ENCODE measurements around the gene SCCPDH. TPM values are rescaled to one million over a fixed set of nuclear protein-coding genes. Genes with fewer than 3 reads are reported as not detected.
"Not testable (repeated sequence)": the region's sequence is repeated elsewhere in the genome, so short reads cannot be mapped to it uniquely, and the experiment has no call there.

The SCCPDH gene
- total RNA-seq, 1 donor from 2014 or later, result 79.0 TPM

DNA sequence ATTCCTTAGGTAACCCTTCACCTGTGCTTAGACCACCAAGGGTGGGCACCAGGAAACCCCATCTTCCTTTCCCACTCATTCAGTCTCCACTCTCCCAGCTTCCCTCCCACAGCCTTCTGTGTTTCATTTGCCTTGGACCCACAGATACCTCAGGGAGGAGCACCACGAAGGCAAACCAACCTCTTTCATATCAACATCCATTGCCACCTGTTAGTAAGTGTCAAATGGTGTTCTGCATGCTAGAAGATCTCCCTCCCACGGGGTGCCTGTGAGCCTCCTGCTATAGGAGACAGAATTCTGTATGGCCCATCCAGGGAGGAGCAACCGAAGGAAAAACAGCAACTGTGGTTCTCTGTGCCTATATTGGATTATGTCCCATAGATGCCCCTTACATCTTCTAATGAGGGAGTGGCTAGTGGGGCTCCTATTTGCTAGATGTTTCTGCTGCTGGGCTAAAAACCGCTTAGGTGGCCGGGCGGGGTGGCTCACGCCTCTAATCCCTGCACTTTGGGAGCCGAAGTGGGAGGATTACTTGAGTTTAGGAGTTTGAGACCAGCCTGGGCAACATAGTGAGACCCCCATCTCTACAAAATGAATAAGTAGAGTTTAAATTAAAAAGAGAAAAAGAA lies 25.6 kb upstream of the SCCPDH start:
- no peak for ATAC-seq
- intact Hi-C loops (cut with DNase I), result loop anchor here (10.0 kb wide), 1 partner anchor 194 kb away; the partner anchor contains the start of gene SMYD3

GRCh38 chr1:246699095-246699735 lies 25.0 kb upstream of the SCCPDH start:
- ATAC-seq (peak; percentile 92), DNase-seq (ENCODE audit: low spot score) (peak; percentile 92)
- intact Hi-C loops (cut with DNase I), result loop anchor here (10.0 kb wide), 1 partner anchor 194 kb away; the partner anchor contains the start of gene SMYD3

More for the DNA sequence above, 25.6 kb upstream of the SCCPDH start:
- DNase-seq (ENCODE audit: low spot score), result no peak

- no peak for ATAC-seq
- DNase-seq (ENCODE audit: low spot score), result no peak
- intact Hi-C loops (cut with DNase I), result no loop called here
These were observed 20.6 kb upstream of the SCCPDH start for GRCh38 chr1:246703581-246703980.

DNA sequence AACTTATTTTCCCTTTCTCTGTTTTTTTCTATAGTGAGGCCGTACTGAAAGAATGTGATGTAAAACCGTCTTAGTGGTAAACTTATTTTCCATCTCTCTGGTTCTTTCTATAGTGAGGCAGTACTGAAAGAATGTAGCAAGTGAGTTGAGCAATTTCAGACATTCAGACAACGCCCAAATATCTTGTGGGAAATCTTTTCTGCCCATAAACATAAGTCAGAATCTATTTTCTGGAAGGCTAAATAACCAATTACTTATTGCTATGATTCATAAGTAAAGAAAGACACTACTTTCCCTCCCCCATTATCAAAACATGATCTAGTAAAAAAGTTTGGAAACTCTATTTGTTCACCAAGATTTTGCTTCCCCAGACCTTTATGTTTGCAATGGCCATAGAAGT lies 18.8 kb upstream of the SCCPDH start:
- DNase-seq (ENCODE audit: low spot score) (no peak), ATAC-seq (no peak)
- intact Hi-C loops (cut with DNase I), result no loop called here

GRCh38 chr1:246708166-246708565 lies 16.0 kb upstream of the SCCPDH start:
- intact Hi-C loops (cut with DNase I), result no loop called here
- DNase-seq (ENCODE audit: low spot score), result no peak

GRCh38 chr1:246709196-246709595 lies 15.0 kb upstream of the SCCPDH start:
- ATAC-seq, result no peak
- no peak for DNase-seq (ENCODE audit: low spot score)
- intact Hi-C loops (cut with DNase I), result no loop called here

More at GRCh38 chr1:246708166-246708565, 16.0 kb upstream of the SCCPDH start:
- ATAC-seq, result no peak

- no peak for ATAC-seq
- no peak for DNase-seq (ENCODE audit: low spot score)
- intact Hi-C loops (cut with DNase I), result no loop called here
These were observed 14.4 kb upstream of the SCCPDH start for GRCh38 chr1:246709835-246710234.

GRCh38 chr1:246711548-246712003 lies 12.6 kb upstream of the SCCPDH start:
- ATAC-seq (no peak), DNase-seq (ENCODE audit: low spot score) (no peak)
- intact Hi-C loops (cut with DNase I), result no loop called here

GRCh38 chr1:246712428-246712827 lies 11.8 kb upstream of the SCCPDH start:
- intact Hi-C loops (cut with DNase I); DNase-seq (ENCODE audit: low spot score); ATAC-seq: not testable (repeated sequence)

- DNase-seq (ENCODE audit: low spot score); ATAC-seq; intact Hi-C loops (cut with DNase I): not testable (repeated sequence)
These were observed 4.8 kb upstream of the SCCPDH start for GRCh38 chr1:246719361-246719760.

DNA sequence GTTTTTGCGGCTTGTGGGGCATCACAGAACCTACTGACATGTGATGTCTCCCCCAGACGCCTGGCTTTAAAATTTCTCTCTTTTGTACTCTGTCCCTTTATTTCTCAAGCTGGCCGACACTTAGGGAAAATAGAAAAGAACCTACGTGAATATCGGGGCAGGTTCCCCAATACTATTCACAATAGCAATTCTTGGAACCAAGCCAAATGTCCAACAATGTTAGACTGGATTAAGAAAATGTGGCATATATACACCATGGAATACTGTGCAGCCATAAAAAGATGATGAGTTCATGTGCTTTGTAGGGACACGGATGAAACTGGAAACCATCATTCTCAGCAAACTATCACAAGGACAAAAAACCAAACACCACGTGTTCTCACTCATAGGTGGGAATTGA lies 3.4 kb upstream of the SCCPDH start:
- intact Hi-C loops (cut with DNase I); ATAC-seq; DNase-seq (ENCODE audit: low spot score): not testable (repeated sequence)

DNA sequence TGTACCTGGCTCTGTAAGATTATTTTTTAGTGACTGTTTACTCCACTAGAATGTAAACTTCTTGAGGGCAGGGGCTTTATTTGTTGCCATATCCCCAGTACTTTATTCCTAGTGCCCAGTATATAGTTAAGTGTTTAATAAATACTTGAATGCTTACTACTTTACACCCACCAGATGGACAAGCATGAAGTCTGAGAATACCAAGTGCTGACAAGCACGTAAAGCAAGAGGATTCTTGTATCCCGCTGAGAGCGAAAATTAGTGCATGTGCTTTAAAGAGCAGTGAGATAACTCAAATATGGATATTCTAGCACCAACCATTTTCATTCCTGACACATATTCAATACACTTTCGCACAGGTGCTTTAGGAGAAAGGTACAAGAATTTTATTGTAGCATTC lies 1.5 kb upstream of the SCCPDH start:
- intact Hi-C loops (cut with DNase I), result no loop called here
- ATAC-seq (no peak), DNase-seq (ENCODE audit: low spot score) (no peak)

DNA sequence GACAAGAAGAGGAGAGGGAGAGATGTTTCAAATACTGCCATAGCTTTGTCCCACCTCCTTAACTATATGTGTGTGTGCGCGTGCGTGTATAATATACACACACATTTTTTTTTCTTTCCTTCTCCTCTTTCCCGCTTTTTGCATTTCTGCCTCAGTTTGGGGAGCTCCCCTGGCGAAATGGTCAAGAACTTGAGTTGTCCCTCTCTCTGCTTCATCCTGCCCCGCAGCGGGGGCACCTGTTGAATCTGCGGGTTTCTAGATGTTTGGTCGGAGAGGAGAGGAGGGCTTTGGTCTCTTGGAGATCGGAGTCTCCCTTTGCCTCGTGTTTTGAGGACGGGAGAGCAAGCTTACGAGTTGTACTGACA lies 504 bp downstream of the SCCPDH start:
- intact Hi-C loops (cut with DNase I), result no loop called here
- no peak for DNase-seq (ENCODE audit: low spot score)
- peak; percentile 4 for ATAC-seq

GRCh38 chr1:246725191-246725590 lies 982 bp downstream of the SCCPDH start:
- ATAC-seq (no peak), DNase-seq (ENCODE audit: low spot score) (no peak)
- intact Hi-C loops (cut with DNase I), result no loop called here

GRCh38 chr1:246726255-246726679 lies 2.1 kb downstream of the SCCPDH start:
- peak; percentile 58 for ATAC-seq
- intact Hi-C loops (cut with DNase I), result no loop called here

DNA sequence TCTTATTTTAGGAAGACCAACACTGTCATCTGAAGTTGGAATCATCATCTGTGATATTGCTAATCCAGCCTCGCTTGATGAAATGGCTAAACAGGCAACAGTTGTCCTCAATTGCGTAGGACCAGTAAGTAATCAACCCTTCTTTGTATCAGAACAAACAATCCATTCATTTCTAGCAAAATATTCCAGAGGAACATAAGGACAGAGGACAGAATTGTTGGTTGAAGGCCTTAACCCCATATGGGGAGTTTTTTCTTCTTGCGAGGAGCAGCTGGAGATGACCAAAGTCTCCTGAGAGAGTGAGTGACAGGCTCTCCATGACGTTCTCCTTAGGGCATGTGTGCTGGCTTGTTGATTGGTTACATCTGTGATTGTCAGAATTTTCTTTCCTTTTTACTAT lies 2.7 kb downstream of the SCCPDH start:
- intact Hi-C loops (cut with DNase I), result no loop called here
- ATAC-seq (peak; percentile 91), DNase-seq (ENCODE audit: low spot score) (no peak)

More at GRCh38 chr1:246726255-246726679, 2.1 kb downstream of the SCCPDH start:
- DNase-seq (ENCODE audit: low spot score), result no peak

DNA sequence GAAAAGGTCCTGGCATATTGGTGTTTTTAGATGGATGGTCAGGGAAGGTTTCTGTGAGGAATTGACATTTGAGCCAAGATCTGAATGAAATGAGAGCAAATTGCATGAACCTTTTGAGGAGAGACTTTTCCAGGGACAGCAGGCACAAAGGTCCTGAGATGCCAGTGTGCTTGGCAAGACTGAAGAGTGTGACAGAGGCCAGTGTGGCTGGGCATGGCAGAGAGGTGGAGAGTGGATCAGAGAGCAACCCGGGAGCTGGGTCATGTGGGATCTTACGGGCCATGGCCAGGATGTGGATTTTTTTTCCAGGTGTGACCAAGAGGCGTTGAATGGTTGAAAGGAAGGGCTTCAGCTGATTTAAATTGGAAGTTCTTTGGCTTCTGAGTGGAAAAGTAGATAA lies 3.4 kb downstream of the SCCPDH start:
- intact Hi-C loops (cut with DNase I), result no loop called here
- DNase-seq (ENCODE audit: low spot score), result no peak
- ATAC-seq, result no peak

DNA sequence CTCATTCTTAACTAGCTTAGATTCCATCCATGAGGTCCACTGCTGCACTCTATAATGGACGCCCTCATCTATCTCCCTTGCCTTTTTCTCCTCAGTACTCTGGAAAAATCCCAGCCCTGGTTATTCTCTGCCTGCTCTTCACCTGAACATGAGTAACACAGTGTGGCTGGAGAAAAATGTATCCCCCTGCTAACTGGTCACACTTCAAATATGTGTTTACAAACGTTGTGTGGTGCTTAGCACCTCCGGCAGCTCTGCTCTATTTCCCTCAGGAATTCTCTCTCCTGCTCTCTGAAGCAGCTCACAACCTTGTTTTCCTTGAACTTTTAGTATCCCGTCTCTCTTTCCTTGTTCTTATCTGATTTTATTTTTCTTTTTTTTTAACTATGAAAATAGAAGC lies 4.1 kb downstream of the SCCPDH start:
- DNase-seq (ENCODE audit: low spot score) (no peak), ATAC-seq (no peak)
- intact Hi-C loops (cut with DNase I), result no loop called here

GRCh38 chr1:246729040-246729439 lies 4.8 kb downstream of the SCCPDH start:
- DNase-seq (ENCODE audit: low spot score); ATAC-seq; intact Hi-C loops (cut with DNase I): not testable (repeated sequence)

DNA sequence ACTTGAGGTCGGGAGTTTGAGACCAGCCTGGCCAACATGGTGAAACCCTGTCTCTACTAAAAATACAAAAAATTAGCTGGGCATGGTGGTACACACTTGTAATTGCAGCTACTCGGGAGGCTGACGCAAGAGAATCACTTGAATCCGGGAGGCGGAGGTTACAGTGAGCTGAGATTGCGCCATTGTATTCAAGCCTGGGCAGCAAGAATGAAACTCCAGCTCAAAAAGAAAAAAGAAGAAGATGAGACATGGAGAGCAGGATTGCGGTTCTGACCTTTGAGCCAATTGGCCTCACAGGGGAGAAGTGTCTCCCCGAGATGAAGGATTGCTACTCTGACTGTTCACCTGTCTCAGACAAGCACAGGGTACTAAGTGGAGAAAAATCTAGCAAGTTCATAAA lies 6.6 kb downstream of the SCCPDH start:
- DNase-seq (ENCODE audit: low spot score) (no peak), ATAC-seq (no peak)
- intact Hi-C loops (cut with DNase I), result no loop called here
